GM23338 (cell line): ENCODE data around the gene MUC6. TPM values are rescaled to one million over a fixed set of nuclear protein-coding genes. Genes with fewer than 3 reads are reported as not detected.

Experiments used
- ATAC-seq: fragments of 200-7000 bp; cut with Tn5 transposase; 3 replicates; pipeline ENCODE4 v1.9.1; 2020
- DNase-seq: peaks from one replicate; pipeline ENCODE4 v3.0.0-alpha.2; 2015; ENCODE audit warnings: low spot score
- H2AFZ ChIP-seq: fragments of 200-600 bp; sonication (generic); 2 replicates; pipeline ENCODE4 v1.8.0; 2016; ENCODE audit warnings: antibody characterized with exemption, mild to moderate bottlenecking, moderate library complexity
- H3F3A ChIP-seq: fragments of 200-600 bp; sonication (generic); replicated peaks from 2 replicates; pipeline ENCODE4 v1.8.0; 2017; ENCODE audit warnings: antibody characterized with exemption, mixed run types, low read depth
- H3K27ac ChIP-seq: fragments of 200-600 bp; sonication (generic); 2 replicates; pipeline ENCODE4 v1.6.1; 2016; ENCODE audit warnings: low read depth
- H3K27me3 ChIP-seq: fragments of 200-600 bp; sonication (generic); 2 replicates; pipeline ENCODE4 v1.8.0; 2016; ENCODE audit warnings: mild to moderate bottlenecking, mixed run types, moderate library complexity; ENCODE audit not compliant: insufficient read depth
- H3K36me3 ChIP-seq: fragments of 200-600 bp; sonication (generic); 2 replicates; pipeline ENCODE4 v1.8.0; 2016; ENCODE audit warnings: mild to moderate bottlenecking; ENCODE audit not compliant: insufficient read depth
- H3K4me1 ChIP-seq: fragments of 200-600 bp; sonication (generic); 2 replicates; pipeline ENCODE4 v1.8.0; 2016; ENCODE audit warnings: mild to moderate bottlenecking, moderate library complexity; ENCODE audit not compliant: insufficient read depth
- H3K4me2 ChIP-seq: fragments of 200-600 bp; sonication (generic); 2 replicates; pipeline ENCODE4 v1.7.1; 2017; ENCODE audit warnings: mixed run types
- H3K4me3 ChIP-seq: fragments of 200-600 bp; sonication (generic); 2 replicates; pipeline ENCODE4 v1.6.1; 2016; ENCODE audit warnings: mixed run types
- H3K79me2 ChIP-seq: fragments of 200-600 bp; sonication (generic); replicated peaks from 2 replicates; pipeline ENCODE4 v1.8.0; 2017; ENCODE audit warnings: mild to moderate bottlenecking; ENCODE audit not compliant: insufficient read depth
- H3K9me2 ChIP-seq: fragments of 200-600 bp; sonication (generic); 2 replicates; pipeline ENCODE4 v1.8.0; 2017; ENCODE audit not compliant: insufficient read depth
- H4K20me1 ChIP-seq: fragments of 200-600 bp; sonication (generic); replicated peaks from 2 replicates; pipeline ENCODE4 v1.8.0; 2017; ENCODE audit warnings: mild to moderate bottlenecking; ENCODE audit not compliant: insufficient read depth
- H3K27ac Mint-ChIP-seq: 2 replicates; pipeline ENCODE4 v1.8.0; 2020; ENCODE audit warnings: inconsistent platforms, mild to moderate bottlenecking, moderate library complexity, mixed read lengths
- H3K27me3 Mint-ChIP-seq: 3 replicates; pipeline ENCODE4 v1.8.0; 2022; ENCODE audit warnings: low read depth, mild to moderate bottlenecking, moderate library complexity, mixed read lengths, inconsistent platforms; ENCODE audit not compliant: insufficient read depth, poor library complexity
- H3K36me3 Mint-ChIP-seq: 3 replicates; pipeline ENCODE4 v1.8.0; 2021; ENCODE audit warnings: low read depth, mild to moderate bottlenecking, inconsistent platforms, moderate library complexity, mixed read lengths
- H3K4me1 Mint-ChIP-seq: 3 replicates; pipeline ENCODE4 v1.8.0; 2020; ENCODE audit warnings: mild to moderate bottlenecking, inconsistent platforms, mixed read lengths
- H3K4me3 Mint-ChIP-seq: 3 replicates; pipeline ENCODE4 v1.8.0; 2021; ENCODE audit warnings: moderate library complexity, mild to moderate bottlenecking, inconsistent platforms, mixed read lengths
- H3K9me3 Mint-ChIP-seq: 3 replicates; pipeline ENCODE4 v1.8.0; 2020; ENCODE audit warnings: moderate library complexity, mild to moderate bottlenecking, inconsistent platforms, mixed read lengths
- EZH2phosphoT487 ChIP-seq: fragments of 200-600 bp; sonication (generic); IDR thresholded peaks from one replicate; pipeline ENCODE4 v1.8.1; 2018; ENCODE audit warnings: antibody characterized with exemption; ENCODE audit not compliant: unreplicated experiment
- NANOG ChIP-seq: IDR thresholded peaks from 2 replicates; pipeline ENCODE4 v1.6.1; 2016; ENCODE audit warnings: antibody characterized with exemption, borderline replicate concordance
- POLR2AphosphoS5 ChIP-seq: IDR thresholded peaks from 2 replicates; pipeline ENCODE4 v1.6.1; 2016; ENCODE audit warnings: antibody characterized with exemption, low read depth
- ZNF114 ChIP-seq: fragments of 250-450 bp; sonication (Bioruptor Pico); IDR thresholded peaks from 2 replicates; pipeline ENCODE4 v1.5.0; 2020; ENCODE audit warnings: mild to moderate bottlenecking, moderate library complexity
- ZNF331 ChIP-seq: fragments of 250-450 bp; sonication (Bioruptor Pico); IDR thresholded peaks from 2 replicates; pipeline ENCODE4 v1.5.0; 2020; ENCODE audit warnings: low read depth, mild to moderate bottlenecking, moderate library complexity
- polyA plus RNA-seq: library from polyadenylated mRNA; unstranded; fragments of >200 nt; fragmentation: Nextera tagmentation; extraction: Ambion mirVana; gene quantifications from 2 replicates; pipeline ENCODE4 v1.2.1, GENCODE V29; 2016
- total RNA-seq: library from RNA; depleted of rRNA; stranded (reverse); fragments of >200 nt; shearing (Covaris generic); gene quantifications from 2 replicates; pipeline ENCODE4 v1.2.3, GENCODE V29; 2014
- TF ChIP-seq, protein P1 (sequence below), 2 experiments: fragments of 200-600 bp in 1 of 2; sonication (generic) in 1 of 2; conservative IDR thresholded peaks; 2 replicates each; pipeline versions ENCODE4 v1.5.1 to v1.6.1; 2016 to 2017; ENCODE audit warnings: antibody characterized with exemption in 2 of 2, low read depth in 2 of 2, mild to moderate bottlenecking in 2 of 2, moderate library complexity in 1 of 2
- TF ChIP-seq, protein P2 (sequence below): IDR thresholded peaks from 2 replicates; pipeline ENCODE4 v1.6.1; 2016; ENCODE audit warnings: antibody characterized with exemption

The MUC6 gene
- total and polyA plus RNA-seq, 2 experiments from 2014 or later: not detected

DNA sequence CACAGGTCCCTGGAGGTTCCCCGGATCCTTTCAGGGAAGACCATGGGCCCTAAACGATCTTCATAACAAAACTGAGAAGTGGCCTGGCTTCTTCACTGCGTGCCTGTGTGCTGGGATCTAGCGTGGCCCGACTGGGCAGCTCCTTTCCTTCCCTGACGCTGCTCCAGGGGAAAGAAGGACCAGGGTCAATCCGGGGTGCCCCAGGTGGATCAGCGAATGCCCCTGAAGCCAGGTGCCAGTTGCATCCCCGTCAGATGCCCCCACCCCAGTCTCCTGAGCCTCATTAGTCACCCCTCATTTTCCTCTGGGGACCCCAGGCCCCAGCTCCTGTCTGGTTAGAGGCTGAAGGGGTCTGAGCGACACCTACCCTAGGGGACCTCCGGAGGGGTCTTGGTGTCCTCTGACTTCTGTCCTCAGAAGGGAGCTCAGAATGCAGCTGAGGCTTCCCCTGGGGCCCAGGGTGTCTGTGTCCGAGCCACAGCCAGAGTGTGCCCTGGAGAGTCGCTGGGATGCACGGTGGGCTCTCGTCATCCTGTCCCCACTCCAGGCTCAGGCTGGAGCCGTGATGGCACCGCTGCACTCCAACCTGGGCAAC, 18.7 kb upstream of the MUC6 start:
- Histone ChIP-seq H2AFZ (no peak overlapping the region), H3K4me1 (no peaks in the 10 kb centered on the region), H3K27me3 (no peaks in the 10 kb centered on the region), H3K4me3 (no peak overlapping the region), H3K36me3 (no peaks in the 10 kb centered on the region), H4K20me1 (no peaks in the 10 kb centered on the region), H3K4me2 (no peak overlapping the region), H3F3A (no peaks in the 10 kb centered on the region), H3K9me2 (no peaks in the 10 kb centered on the region), H3K27ac (no peak overlapping the region), H3K79me2 (no peaks in the 10 kb centered on the region)
- TF ChIP-seq, protein P1, sequence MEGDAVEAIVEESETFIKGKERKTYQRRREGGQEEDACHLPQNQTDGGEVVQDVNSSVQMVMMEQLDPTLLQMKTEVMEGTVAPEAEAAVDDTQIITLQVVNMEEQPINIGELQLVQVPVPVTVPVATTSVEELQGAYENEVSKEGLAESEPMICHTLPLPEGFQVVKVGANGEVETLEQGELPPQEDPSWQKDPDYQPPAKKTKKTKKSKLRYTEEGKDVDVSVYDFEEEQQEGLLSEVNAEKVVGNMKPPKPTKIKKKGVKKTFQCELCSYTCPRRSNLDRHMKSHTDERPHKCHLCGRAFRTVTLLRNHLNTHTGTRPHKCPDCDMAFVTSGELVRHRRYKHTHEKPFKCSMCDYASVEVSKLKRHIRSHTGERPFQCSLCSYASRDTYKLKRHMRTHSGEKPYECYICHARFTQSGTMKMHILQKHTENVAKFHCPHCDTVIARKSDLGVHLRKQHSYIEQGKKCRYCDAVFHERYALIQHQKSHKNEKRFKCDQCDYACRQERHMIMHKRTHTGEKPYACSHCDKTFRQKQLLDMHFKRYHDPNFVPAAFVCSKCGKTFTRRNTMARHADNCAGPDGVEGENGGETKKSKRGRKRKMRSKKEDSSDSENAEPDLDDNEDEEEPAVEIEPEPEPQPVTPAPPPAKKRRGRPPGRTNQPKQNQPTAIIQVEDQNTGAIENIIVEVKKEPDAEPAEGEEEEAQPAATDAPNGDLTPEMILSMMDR (conservative IDR thresholded peaks at IDR 0.05; ENCODE audit: low read depth in 2 of 2): no peak
- TF ChIP-seq, protein P2, sequence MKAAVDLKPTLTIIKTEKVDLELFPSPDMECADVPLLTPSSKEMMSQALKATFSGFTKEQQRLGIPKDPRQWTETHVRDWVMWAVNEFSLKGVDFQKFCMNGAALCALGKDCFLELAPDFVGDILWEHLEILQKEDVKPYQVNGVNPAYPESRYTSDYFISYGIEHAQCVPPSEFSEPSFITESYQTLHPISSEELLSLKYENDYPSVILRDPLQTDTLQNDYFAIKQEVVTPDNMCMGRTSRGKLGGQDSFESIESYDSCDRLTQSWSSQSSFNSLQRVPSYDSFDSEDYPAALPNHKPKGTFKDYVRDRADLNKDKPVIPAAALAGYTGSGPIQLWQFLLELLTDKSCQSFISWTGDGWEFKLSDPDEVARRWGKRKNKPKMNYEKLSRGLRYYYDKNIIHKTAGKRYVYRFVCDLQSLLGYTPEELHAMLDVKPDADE: no peak
- no peak for TF ChIP-seq POLR2AphosphoS5
- Mint-ChIP-seq H3K4me1 (no peaks in the 10 kb centered on the region; the same call in 2 of the 3 replicates), H3K27ac (no peak overlapping the region), H3K36me3 (no peaks in the 10 kb centered on the region; the same call in 2 of the 3 replicates), H3K27me3 (peaks cover 3% of the 10 kb centered on the region), H3K9me3 (no peaks in the 10 kb centered on the region; the same call in 1 of the 3 replicates), H3K4me3 (no peak overlapping the region)
- DNase-seq (no peak), ATAC-seq (no peak)

DNA sequence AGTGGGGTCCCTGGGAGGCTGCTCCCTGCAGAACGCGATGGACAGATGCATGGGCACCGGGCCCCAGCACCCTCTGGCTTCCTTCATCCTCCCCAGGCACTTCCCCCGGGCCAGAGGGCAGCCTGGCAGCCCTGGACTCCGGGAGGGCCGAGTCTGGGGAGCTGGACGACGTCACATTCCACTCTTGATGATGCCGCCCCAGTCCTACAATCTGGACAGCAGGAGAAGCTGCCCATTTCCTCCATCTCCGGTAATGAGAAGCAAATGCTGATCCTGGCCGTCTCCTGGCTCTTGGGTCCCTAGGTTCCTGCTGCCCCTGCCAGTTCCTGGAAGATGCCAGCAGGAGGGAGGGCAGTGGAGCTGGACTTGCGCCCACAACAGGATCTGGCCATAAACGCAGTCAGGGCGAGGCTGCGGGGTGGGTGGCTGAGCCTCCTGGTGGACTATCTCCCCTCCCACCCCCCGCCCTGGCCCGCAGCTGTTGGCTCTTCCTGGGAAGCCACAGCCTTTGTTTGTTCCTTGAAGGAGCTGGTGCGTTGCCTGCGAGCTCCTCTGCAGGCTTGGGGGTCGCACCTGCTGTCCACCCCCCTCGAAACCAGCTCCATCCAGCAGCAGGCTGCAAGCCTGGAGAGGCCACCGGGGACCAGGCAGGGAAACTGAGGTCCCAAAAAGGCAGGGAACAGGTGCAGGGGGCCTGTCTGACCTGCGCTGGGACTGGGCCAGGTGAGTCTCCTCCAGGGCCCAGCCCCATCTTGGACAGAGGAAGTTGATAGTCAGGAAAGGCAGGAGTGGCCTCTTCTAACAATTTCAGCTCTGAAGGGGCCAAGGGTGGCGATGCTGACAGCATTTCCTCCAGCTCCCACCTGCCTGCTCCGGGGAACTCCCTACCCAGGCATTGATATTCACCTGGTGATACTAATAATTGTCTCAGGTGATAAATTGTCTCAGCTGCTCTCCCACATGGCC, 17.9 kb upstream of the MUC6 start:
- no peak for ATAC-seq
- H2AFZ ChIP-seq: no peak overlapping the region
- H3K4me2 ChIP-seq: no peak overlapping the region

More for the DNA sequence above, 17.9 kb upstream of the MUC6 start:
- Mint-ChIP-seq H3K4me3 (no peak overlapping the region), H3K4me1 (no peaks in the 10 kb centered on the region; the same call in 2 of the 3 replicates), H3K9me3 (no peaks in the 10 kb centered on the region; the same call in 1 of the 3 replicates), H3K27me3 (peaks cover 3% of the 10 kb centered on the region), H3K36me3 (no peaks in the 10 kb centered on the region; the same call in 2 of the 3 replicates), H3K27ac (no peak overlapping the region)
- H3K79me2 ChIP-seq: no peaks in the 10 kb centered on the region
- H3K27ac ChIP-seq: no peak overlapping the region
- no peaks in the 10 kb centered on the region for H3K4me1 ChIP-seq
- no peaks in the 10 kb centered on the region for H3K27me3 ChIP-seq
- DNase-seq: no peak
- H3K36me3 ChIP-seq: no peaks in the 10 kb centered on the region
- no peak overlapping the region for H3K4me3 ChIP-seq
- no peaks in the 10 kb centered on the region for H3F3A ChIP-seq
- no peaks in the 10 kb centered on the region for H4K20me1 ChIP-seq
- TF ChIP-seq, protein P1 (conservative IDR thresholded peaks at IDR 0.05; ENCODE audit: low read depth in 2 of 2): no peak
- TF ChIP-seq, protein P2: no peak
- TF ChIP-seq ZNF331 (CRISPR knock-in tag) (no peak), ZNF114 (CRISPR knock-in tag) (no peak), NANOG (no peak), EZH2phosphoT487 (no peak)
- H3K9me2 ChIP-seq: no peaks in the 10 kb centered on the region
